ENCODE results near the gene HDAC11.
A peak's percentile ranks its signal among the peaks of the same experiment; 100 is the strongest.
"Not testable (repeated sequence)": the region's sequence is repeated elsewhere in the genome, so short reads cannot be mapped to it uniquely, and the experiment has no call there.

The HDAC11 gene

DNA sequence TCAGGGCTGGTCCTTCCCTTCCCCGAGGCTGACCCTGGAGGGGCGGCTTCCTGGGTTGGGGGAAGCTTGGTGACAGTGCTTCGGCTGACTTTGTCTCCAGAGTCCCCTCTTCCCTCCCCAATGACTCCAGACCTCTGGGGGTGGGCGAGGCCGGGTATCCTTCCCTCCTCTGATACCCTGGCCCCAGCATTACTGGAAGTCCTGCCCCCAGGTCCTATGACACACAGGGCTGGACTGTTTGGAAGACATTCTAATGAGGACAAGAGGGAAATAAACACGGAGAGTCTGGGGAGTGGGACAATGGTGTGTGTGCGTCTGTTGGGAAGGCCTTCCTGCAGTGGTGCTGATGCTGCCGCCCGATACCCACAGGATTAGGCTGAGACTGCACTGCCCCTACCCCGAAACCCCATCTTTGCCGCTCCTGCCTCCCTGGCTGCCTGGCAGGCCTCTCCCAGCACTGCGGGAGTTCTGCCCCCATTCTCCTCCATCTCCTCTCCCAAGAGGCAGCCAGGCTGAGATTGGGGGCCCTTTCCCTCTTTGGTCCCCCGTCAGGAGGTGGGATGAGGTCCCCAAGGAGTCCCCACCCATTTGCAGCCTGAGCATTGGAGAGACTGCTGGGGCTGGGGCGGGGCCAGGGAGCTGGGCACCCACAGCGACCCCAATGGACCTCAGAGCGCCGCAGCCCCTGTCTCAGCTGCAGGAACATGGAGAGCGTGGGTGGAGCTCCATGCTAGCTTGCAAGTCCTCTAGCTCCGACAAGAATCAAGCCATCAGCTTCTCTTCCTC, 39.1 kb downstream of the HDAC11 start:
- H3K27ac ChIP-seq, result no peak overlapping the region
- DNase-seq (ENCODE audit: low read depth, low spot score), result no peak

DNA sequence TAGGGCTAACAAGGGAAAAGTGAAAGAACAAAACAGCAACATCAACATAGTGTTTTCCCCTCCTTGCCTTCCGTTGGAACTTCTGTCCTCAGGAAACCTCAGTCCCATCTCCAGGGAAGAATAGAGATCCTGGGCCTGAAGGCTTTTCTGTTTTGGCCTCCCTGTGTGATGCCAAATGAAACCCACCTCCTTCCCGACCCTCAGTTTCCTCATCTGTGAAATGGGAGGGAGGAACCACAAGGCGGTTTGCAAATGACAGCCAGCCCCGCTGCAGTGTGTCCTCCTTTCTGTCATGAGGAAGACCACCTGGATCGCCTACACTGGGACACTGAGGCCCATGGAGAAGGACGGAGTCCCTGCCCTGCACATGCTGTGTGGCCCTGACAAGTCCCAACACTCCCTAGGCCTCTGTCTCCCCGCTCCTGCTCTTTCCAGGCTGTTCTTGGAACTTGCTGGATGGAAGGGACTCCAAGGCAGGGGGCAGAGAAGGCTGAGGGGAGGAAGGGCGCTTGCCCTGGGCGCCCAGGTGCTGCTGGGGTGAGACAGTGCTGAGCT, 40.3 kb downstream of the HDAC11 start:
- no peak overlapping the region for H3K27ac ChIP-seq
- no peak for DNase-seq (ENCODE audit: low read depth, low spot score)

DNA sequence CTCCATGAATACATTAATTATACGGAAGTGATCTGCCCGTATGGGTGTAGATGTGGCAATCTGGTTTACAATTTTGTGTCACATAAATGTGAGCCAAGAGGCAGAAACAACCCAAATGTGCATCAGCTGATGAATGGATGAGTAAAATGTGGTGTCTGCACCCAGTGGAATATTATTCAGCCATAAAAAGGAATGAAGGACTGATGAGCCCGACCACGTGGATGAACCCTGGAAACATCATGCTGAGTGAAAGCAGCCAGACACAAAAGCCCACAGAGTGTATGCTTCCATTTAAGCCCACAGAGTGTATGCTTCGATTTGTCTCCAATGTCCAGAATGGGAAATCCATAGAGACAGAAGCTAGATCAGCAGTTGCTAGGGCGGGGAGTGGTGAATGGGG, 41.2 kb downstream of the HDAC11 start:
- no peak overlapping the region for H3K27ac ChIP-seq
- no peak for DNase-seq (ENCODE audit: low read depth, low spot score)

DNA sequence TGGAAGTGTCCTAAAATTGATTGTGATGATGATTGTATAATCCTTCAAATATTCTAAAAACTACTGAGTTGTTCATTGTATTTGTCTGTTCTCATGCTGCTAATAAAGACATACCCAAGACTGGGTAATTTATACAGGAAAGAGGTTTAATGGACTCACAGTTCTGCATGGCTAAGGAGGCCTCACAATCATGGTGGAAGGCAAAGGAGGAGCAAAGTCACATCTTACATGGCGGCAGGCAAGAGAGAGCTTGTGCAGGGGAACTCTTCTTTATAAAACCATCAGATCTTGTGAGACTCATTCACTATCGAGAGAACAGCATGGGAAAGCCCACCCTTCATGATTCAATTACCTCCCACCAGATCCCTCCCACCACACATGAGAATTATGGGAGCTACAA, 41.6 kb downstream of the HDAC11 start:
- DNase-seq (ENCODE audit: low read depth, low spot score); H3K27ac ChIP-seq: not testable (repeated sequence)

DNA sequence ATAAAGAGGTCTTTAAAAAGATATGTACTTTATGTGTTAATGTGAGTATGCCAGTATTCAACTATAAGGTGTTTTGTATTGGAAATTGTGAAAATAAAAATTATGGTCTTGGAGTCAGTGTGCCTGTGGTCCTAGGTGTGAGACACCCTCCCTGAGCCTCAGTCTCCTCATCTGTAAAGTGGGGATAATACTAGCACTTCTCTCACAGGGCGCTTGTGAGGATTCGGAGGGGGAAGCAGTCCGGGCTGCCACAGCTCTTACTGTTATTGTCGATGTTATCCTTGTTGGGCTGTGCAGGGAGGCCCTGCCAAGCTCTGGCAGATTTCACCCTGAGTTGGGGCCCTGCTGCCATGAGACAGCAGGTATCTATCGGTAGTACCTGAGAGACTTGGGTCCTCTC, 42.1 kb downstream of the HDAC11 start:
- no peak for DNase-seq (ENCODE audit: low read depth, low spot score)
- no peak overlapping the region for H3K27ac ChIP-seq

DNA sequence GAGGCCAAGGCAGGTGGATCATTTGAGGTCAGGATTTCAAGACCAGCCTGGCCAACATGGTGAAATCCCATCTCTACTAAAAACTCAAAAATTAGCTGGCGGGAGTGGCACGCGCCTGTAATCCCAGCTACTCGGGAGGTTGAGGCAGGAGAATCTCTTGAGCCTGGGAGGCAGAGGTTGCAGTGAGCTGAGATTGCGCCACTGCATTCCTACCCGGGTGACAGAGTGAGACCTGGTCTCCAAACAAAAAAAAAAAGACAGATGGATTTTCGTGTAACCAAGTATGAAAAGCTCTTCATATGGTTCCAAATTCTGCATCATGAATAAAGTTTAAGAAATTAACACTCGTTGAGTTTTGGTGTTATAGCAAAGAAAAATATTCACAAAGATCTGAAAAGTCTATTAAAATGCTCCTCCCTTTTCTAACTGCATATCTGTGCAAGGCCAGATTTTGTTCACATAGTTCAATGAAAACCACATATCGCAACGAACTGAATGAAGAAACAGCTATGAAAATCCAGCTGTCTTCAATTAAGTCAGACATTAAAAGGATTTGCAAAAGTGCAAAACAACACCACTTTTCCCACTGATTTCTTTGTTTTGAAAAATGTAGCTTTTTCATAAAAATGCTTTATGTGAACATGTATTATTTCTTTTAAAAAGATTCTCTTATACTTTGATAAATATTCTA, 45.0 kb downstream of the HDAC11 start:
- no peak for DNase-seq (ENCODE audit: low read depth, low spot score)
- peak overlapping the region; percentile 19 for H3K27ac ChIP-seq

DNA sequence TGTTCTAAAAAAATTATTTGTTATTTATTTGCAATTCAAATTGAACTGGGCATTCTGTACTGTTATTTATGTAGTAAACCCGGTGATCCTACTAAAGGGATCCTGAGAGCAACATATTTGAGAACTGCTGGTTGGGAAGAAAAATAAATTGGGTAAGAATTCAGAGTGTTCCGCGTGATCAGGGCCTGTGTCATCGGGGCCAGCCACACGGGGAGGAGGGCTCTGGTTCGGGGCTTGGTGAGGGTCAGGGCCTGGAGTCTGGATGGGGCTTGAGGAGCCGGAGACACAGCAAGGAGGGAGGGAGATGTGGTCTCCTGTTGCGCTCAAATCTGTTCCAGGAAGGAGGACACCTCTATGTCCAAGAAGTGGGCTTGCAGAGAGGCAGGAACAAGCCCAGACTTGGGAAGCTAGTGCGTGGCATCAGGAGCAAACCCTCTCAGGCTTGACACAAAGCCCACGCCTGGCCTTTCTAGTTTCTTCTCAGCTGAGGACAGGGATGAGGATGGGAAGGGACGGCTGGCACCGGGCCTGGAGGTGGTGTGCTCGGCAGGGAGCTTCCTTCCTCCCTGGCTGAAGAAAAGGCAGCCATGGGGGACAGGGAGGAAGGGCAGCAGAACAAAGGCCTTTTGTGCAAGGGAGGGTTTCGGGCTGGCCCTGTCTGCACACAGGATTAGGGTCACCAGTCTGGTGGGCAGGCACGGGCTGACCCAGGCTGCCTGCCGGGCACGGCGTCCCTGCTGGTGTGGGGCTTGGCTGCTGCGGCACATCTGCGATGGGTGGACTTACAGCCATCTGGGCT, 45.9 kb downstream of the HDAC11 start:
- peak overlapping the region; percentile 19 for H3K27ac ChIP-seq
- DNase-seq (ENCODE audit: low read depth, low spot score), result no peak

DNA sequence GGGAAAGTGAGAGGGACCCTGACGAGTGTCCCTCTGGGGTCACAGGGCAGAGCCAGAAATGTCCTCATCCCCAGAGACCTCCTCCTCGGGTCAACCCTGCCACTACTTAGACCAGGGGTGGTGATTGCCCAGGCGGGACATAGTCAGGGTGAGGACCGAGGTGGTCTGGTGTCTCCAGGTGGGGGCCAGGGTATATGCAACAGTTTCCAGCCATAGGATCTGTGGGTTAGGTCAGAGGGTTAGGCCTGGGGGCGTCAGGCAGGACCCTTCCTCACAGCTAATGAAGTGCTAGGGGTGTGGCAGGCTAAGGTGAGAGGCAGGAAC, 46.5 kb downstream of the HDAC11 start:
- H3K27ac ChIP-seq, result no peak overlapping the region
- no peak for DNase-seq (ENCODE audit: low read depth, low spot score)

DNA sequence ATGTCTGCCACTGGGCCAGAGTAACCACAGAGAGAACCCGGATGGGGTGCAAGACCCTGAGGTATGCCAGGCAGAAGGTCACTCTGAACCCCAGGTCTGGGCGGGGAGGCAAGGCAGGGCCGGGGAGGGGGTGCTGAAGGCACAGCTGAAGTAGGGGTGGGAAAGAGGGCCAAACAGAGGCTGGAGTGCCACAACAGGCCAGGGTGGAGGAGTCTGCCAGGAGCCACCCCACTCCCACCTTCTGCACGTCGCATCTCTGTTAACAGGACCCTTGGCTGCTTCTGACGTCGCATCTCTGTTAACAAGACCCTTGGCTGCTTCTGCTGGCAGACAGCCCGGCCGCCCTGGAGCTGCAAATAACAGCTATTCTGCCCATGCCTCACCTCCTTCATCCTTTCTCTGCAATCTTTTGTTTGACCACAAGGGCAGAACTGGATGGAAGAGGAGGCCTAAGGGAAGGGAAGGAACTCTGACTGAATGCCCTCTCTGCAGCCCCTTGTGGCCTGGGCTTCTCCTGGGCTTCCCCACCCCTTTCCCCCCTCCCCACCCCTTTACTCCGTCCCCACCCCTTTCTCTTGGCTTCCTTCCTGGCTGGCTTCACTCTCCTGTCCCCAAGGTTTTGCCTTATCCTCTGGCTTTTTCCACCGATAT, 48.2 kb downstream of the HDAC11 start:
- DNase-seq (ENCODE audit: low read depth, low spot score), result no peak
- H3K27ac ChIP-seq, result no peak overlapping the region

DNA sequence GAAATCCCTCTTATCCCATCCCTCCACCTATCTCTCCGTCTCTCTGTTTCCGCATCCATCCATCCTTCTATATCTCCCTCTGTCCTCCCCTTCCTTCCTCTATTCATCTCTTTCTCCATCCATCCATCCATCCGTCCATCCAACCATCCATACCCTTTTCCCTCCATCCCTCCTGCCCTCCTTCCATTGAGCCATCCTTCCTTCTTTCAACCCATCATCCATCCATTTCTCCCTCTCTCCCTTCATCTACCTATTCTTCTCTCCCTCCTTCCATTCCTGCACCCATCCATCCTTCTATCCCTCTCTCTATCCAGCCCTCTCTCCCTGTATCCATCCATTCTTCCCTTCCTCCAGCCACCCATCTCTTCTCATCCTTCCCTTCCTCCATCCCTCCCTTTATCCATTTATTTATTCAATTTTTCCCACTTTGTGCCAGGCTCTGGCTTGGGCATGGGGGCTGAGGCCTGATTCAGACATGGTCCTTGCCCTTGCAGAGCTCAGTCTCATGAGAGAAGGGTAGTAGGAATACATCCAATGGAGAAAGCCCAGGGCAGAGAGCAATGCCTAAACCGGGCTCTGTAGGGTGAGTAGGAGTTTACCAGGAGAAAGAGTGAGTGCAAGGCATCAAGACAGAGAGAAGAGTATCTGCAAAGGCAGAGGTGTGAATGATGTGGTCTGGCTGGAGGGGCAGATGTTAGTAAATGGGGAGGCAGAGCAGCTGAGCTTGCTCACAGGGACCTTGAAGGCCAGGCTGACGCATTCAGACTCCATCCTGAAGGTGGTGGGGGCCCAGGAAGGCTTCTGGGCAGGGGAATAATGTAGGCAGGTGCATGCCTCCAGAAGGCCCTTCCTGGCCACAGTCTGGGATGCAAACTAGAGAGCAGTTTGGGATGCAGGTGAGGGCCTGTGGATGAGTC, 49.3 kb downstream of the HDAC11 start:
- no peak for DNase-seq (ENCODE audit: low read depth, low spot score)
- no peak overlapping the region for H3K27ac ChIP-seq

DNA sequence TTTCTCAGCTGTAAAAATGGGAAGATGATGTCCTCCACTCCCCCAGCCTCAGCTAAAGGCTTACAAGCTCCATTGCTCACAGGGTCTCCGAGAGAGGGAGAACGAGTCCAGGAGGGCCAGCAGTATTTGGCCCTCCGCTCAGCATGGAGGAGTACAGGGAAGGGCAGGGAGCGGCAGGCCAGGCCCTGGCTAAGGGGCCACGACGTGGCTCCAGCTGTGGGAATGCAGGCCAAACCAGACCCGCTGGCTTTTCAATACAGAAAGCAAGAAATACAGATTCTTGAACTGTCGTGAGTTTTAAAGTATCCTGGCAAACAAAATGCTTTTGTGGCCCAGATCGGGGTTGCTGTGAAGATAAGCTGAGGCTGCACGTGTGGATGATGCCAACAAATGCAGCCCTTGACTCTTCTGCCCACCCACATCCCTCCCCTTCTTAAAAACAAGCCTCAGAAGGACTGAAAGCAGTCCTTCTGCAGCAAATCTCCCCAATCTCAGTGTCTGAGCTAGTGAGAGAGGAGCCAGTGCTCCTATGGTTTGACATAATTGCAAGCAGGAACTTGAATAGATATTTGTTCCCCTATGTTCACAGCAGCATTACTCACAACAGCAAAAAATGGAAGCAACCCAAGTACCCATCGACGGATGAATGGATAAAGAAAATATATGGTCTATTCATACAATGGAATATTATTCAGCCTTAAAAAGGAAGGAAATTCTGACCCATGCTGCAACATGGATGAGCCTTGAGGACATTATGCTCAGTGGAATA, 50.3 kb downstream of the HDAC11 start:
- H3K27ac ChIP-seq, result no peak overlapping the region

DNA sequence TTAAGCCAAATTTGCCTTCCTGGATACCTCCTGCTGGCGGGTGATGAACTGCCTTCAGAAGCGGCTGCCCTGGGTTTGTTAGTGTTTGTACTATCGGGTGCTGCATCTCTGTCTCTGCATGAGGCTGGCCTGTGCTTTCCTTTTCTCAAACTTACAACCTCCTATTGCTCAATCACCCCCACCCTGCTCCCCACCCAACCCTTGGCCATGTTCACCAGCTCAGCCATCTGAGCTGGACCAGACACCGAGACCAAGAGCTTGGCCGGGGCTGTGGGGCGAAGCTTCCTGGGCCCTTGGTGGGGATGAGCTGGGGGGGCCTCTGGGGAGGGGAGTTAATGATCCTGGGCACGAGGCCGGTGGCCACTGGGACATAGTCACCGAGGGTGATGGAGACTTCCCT, 52.0 kb downstream of the HDAC11 start:
- H3K27ac ChIP-seq, result no peak overlapping the region
- DNase-seq (ENCODE audit: low read depth, low spot score), result no peak

More for the DNA sequence above, 50.3 kb downstream of the HDAC11 start:
- no peak for DNase-seq (ENCODE audit: low read depth, low spot score)

DNA sequence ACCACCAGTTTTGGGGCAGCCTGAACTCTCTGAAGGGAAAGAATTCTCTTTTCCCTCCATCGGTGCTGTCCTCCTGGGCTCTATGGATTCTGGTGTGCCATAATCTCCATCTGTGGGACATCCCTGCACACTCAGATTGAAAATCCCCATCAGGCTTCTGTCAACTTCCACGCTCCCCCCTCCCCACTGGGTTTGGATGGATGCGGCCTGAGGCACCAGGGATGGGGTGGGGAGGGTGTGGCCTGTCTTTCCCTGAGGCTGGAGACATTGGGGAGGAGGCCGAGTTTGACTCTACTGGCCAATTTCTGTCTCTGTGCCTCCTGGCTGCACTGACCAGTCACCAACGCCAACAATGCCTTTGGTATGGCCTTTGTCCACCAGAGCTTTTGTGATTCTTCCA, 52.5 kb downstream of the HDAC11 start:
- DNase-seq (ENCODE audit: low read depth, low spot score), result no peak
- H3K27ac ChIP-seq, result no peak overlapping the region

DNA sequence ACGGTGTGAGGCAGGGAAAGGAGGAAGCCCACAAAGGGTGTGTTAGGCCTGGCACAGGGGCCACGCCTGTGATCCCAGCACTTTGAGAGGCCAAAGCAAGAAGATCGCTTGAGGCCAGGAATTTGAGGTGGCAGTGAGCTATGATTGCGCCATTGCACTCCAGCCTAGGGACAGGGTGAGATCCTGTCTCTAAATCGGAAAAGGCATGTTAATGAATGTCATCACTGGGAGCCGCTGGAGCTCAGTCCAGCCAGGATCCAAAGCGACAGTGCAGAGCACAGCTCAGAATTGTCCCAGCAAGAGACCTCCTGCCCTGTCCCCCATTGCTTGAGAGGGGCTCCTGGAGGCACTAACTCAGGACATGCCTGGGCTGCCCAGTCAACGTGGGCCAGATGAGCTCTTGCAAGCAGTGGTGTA, 53.8 kb downstream of the HDAC11 start:
- H3K27ac ChIP-seq, result no peak overlapping the region
- no peak for DNase-seq (ENCODE audit: low read depth, low spot score)

DNA sequence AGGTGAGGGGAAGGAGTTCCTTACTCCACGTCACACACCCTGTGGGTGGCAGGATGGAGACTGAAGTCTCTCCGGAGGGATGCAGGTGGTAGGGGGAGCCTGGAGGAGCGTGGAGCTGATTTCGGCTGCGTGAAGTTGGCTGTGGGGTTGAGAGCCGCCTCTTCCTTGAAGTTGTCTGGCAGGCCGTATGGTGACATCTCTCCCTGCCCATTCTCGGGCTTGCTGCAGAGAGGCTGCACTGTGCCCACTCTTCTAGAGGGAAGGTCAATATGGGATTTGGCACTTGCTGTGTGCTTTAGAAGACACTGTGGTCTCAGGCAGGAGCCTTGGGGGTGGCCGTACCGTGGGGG, 55.4 kb downstream of the HDAC11 start:
- DNase-seq (ENCODE audit: low read depth, low spot score), result no peak
- no peak overlapping the region for H3K27ac ChIP-seq

DNA sequence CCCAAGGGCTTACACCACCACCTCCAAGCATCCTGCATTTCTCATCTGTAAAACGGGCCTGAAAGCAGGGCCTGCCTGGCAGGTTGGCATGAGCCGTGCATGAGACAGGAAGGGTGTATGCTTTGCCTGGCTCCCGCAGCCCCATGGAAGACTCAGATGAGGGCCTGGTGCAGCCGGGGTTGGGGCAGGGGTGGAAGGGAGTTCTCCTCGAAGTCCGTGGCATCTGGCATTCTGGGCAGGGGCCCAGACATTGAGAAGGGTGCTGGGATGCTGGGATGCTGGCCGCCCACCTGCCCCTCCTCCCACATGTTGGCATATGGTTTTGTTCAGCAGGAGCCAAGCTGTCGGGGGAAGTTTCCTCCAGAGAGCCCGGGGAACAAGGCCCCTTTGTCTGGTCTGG, 55.8 kb downstream of the HDAC11 start:
- DNase-seq (ENCODE audit: low read depth, low spot score), result no peak
- H3K27ac ChIP-seq, result no peak overlapping the region

DNA sequence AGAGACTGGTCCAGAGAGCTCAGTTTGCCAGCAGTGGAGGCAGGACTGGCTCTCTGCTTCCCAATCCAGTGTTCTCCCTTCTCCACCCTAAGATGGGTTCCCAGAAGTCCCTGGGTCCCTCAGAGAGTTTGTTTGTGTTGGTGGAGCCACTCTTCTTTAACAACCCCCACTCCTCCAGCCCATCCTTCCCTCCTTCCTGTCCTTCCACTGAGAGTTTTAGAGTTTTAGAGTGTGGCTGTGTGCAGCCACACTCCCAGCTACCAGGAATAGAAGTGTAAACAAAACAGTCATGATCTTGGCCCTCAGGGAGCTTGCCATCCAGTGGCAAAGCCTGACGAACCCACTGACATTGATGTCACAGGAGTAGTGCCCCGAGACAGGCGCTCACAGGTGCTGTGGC, 56.3 kb downstream of the HDAC11 start:
- H3K27ac ChIP-seq, result no peak overlapping the region
- DNase-seq (ENCODE audit: low read depth, low spot score), result no peak

DNA sequence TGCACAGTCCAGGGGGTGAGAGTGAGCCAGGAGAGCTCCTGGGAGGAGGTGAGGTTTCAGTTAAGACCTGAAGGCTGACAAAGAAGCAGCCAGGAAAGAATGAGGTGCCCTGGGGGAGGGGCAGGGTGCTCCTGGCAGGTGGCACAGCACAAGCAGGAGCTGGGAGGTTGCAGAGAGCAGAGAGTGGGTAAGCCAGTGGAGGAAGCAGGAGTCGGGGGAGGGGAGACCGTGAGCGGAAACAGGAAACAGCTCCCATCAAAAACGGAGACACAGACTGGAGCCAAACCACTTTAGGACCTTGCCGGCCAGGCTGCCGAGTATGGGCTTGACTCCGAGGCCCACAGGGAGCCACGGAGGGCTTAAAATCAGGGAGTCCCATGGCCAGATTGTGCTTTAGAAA, 56.7 kb downstream of the HDAC11 start:
- DNase-seq (ENCODE audit: low read depth, low spot score), result no peak
- H3K27ac ChIP-seq, result no peak overlapping the region
